Retinal pigment epithelial cell (primary cell): Measurements from ENCODE around the gene FBXO34.
"Not testable (repeated sequence)": the region's sequence is repeated elsewhere in the genome, so short reads cannot be mapped to it uniquely, and the experiment has no call there.

Experiments
- DNase-seq: peaks from one replicate; pipeline ENCODE4 v3.0.0-alpha.2; 2010; ENCODE audit warnings: low read depth
- H3K4me3 ChIP-seq: 2 replicates; pipeline ENCODE4 v1.5.1; 2011; ENCODE audit warnings: mild to moderate bottlenecking, low read length, control low read depth, moderate library complexity
- TF ChIP-seq, protein P1 (sequence below): conservative IDR thresholded peaks from 2 replicates; pipeline ENCODE4 v1.5.1; 2011; ENCODE audit warnings: low read depth, low read length, control low read depth, inconsistent platforms

FBXO34 gene

DNA sequence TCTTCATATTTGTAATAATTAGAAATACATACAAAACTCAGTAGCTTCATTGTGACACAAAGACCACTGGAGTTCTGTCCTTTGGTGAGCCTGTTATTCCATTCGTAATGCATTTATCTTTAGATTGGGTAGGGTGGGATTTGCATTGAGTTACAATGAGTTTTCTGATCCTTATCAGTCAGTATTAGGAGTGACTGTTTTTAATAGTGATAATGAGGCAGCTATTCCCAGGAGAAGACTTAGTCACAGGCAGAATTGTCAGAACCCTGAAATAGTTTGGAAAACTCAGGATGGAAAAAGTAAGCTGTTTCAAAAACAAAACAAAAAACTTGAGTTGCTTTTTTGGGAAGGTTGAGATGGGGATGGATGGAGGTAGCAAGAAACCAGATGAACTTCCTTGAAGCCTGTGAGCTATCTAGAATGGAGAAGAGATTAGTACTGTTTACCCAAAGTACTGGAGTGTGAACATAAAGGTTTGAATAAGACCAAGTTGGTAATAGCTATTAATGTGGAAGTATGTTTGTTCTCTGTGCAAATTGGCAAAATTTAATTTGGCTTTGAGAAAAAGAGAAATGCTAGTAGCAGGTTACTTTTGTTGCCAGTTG, 38.6 kb downstream of the FBXO34 start:
- TF ChIP-seq, protein P1, sequence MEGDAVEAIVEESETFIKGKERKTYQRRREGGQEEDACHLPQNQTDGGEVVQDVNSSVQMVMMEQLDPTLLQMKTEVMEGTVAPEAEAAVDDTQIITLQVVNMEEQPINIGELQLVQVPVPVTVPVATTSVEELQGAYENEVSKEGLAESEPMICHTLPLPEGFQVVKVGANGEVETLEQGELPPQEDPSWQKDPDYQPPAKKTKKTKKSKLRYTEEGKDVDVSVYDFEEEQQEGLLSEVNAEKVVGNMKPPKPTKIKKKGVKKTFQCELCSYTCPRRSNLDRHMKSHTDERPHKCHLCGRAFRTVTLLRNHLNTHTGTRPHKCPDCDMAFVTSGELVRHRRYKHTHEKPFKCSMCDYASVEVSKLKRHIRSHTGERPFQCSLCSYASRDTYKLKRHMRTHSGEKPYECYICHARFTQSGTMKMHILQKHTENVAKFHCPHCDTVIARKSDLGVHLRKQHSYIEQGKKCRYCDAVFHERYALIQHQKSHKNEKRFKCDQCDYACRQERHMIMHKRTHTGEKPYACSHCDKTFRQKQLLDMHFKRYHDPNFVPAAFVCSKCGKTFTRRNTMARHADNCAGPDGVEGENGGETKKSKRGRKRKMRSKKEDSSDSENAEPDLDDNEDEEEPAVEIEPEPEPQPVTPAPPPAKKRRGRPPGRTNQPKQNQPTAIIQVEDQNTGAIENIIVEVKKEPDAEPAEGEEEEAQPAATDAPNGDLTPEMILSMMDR, result no peak
- no peak for DNase-seq
- no peak overlapping the region for H3K4me3 ChIP-seq

DNA sequence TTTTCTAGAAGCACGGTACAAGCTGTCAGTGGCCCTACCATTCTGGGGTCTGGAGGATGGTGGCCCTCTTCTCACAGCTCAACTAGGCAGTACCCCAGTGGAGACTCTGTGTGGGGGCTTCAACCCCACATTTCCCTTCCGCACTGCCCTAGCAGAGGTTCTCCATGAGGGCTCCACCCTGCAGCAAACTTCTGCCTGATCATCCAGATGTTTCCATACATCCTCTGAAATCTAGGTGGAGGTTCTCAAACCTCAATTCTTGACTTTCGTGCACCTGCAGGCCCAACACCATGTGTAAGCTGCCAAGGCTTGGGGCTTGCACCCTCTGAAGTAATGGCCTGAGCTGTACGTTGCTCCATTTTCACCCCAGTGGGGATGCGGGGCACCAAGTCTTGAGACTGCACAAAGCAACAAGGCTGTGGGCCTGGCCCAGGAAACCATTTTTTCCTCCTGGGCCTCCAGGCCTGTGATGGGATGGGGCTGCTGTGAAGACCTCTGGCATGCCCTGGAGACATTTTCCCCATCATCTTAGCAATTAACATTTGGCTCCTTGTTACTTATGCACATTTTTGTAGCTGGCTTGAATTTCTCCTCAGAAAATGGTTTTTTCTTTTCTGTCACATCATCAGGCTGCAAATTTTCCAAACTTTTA, 41.3 kb downstream of the FBXO34 start:
- not testable (repeated sequence) for H3K4me3 ChIP-seq, DNase-seq

DNA sequence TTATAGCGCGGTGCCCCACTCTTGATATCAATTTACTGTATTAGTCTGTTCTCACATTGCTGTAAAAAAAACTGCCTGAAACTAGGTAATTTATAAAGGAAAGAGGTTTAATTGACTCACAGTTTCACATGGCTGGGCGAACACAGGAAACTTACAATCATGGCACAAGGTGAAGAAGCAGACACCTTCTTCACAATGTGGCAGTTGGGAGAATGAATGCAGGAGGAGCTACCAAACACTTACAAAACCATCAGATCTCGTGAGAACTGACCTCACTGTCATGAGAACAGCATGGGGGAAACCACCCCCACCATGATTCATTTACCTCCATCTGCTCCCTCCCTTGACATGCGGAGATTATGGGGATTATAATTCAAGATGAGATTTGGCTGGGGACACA, 42.3 kb downstream of the FBXO34 start:
- TF ChIP-seq, protein P1, result no peak
- H3K4me3 ChIP-seq, result no peak overlapping the region
- no peak for DNase-seq

DNA sequence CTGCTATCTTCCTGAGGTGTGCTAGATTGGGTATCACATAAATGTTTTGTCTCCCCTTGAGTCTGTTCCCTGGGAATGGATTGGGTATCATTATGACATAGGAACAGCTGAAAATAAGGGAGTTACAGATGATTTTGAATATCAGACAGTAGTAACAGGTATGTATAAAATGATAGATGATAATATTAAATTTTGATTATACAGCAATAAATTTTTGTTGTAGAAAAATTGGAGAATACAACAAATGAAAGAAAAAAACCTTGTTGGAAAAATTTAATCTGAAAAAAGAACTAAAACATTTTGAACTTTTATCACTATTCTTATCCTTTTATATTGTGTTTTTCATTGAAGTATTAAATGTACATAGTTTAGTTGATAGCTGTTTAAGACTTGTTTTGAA, 43.2 kb downstream of the FBXO34 start:
- DNase-seq, result no peak
- no peak overlapping the region for H3K4me3 ChIP-seq
- TF ChIP-seq, protein P1, result no peak

DNA sequence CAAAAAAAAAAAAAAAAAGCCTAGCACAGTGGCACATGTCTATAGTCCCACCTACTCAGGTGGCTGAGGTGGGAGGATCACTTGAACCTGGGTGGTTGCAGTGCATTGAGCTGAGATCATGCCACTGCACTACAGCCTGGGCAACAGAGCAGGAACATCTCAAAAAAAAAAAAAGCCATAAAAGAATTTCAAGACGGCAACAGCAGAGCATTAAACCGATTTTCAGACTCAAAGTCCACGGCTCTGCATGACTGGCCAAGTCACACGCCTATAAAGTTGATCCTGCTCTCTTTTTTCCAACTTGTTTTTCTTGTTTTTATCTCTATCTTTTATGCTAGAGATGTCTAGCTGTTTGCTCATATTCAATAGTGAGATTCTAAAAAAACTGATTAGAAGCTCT, 45.3 kb downstream of the FBXO34 start:
- DNase-seq, result no peak
- H3K4me3 ChIP-seq, result no peak overlapping the region
- TF ChIP-seq, protein P1, result no peak

DNA sequence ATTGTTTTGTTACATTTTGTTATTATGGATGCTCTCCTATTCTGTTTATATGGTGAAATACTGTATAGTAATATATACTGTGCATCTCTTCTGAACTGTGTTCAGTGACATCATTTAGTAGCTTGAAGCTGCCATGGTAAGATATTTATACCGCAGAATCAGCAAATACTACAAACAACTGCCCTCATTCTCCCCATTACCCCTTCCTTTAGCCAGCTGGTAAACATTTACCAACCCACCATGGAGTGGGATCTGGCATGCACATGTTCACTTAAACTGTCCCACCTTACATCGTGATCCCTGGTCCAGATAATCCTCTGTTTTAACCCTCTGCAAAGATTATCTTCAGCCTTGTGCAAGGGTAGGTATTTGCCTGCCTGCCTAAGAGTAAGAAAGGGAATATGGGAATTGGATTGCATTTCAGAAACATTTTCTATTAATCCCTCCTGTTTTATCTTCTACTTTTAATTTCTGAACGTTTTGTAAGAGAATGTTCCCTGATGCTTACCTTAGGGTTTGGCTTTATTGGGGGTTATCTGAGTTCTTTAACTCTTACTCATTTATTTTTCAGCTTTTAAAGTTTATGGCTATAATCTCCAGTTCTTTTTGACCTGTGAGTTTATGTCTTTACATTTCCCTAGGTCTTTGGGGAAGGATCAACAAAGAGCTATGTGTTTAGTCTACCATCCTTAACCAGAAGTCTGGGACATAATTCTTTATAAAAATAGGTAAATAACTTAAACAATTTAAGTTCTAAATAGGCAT, 46.5 kb downstream of the FBXO34 start:
- no peak for DNase-seq
- TF ChIP-seq, protein P1, result no peak
- H3K4me3 ChIP-seq, result no peak overlapping the region

DNA sequence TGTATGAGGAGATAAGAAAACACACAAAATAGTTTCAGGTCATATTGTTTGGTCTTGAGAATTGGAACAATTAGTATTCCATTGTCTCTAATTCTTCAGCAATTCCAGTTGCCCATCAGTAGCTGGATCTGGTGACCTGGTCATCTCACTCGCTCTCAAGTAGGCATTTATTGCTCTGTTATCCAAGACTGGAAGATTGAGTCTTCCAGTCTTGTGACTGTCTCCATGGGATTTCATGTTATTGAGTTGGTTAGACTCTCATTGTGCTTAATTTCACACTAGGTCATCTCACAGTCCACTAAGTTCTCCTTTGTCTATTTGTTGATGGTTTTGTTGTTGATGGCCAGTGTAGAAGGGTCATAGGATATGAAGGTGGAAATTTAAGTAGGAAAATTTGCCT, 47.5 kb downstream of the FBXO34 start:
- TF ChIP-seq, protein P1, result no peak

More for the DNA sequence above, 47.5 kb downstream of the FBXO34 start:
- DNase-seq, result no peak
- no peak overlapping the region for H3K4me3 ChIP-seq
